Mesodermal cell (in vitro differentiated cells): ENCODE results near the gene SNX24.
"Not testable (repeated sequence)": the region's sequence is repeated elsewhere in the genome, so short reads cannot be mapped to it uniquely, and the experiment has no call there.

ENCODE experiments used
- H3K27ac ChIP-seq: 2 replicates; pipeline ENCODE4 v1.7.0; 2013; ENCODE audit warnings: mild to moderate bottlenecking, low read depth, low read length, moderate library complexity; ENCODE audit not compliant: severe bottlenecking
- H3K36me3 ChIP-seq: 2 replicates; pipeline ENCODE4 v1.7.1; 2013; ENCODE audit warnings: mild to moderate bottlenecking, low read length, moderate library complexity; ENCODE audit not compliant: control insufficient read depth, insufficient read depth
- H3K4me1 ChIP-seq: one replicate; pipeline ENCODE4 v1.7.1; 2013; ENCODE audit warnings: mild to moderate bottlenecking, low read length; ENCODE audit not compliant: insufficient read depth, control insufficient read depth, poor library complexity, severe bottlenecking
- H3K4me3 ChIP-seq: 2 replicates; pipeline ENCODE4 v1.7.0; 2013; ENCODE audit warnings: low read length, control low read depth, mild to moderate bottlenecking; ENCODE audit not compliant: insufficient read depth, poor library complexity, severe bottlenecking; ENCODE audit errors: extremely low read depth
- H3K9me3 ChIP-seq: 2 replicates; pipeline ENCODE4 v1.7.1; 2013; ENCODE audit warnings: mild to moderate bottlenecking, low read length, moderate library complexity; ENCODE audit not compliant: control insufficient read depth
- WGBS, 2 experiments: methylation state at CpG; one replicate each; pipeline ENCODE4 v1.1.5; 2013; ENCODE audit warnings: missing lambda C conversion rate in 2 of 2; ENCODE audit not compliant: insufficient coverage in 2 of 2; 5-methylcytosine and 5-hydroxymethylcytosine counted together

The SNX24 gene

DNA sequence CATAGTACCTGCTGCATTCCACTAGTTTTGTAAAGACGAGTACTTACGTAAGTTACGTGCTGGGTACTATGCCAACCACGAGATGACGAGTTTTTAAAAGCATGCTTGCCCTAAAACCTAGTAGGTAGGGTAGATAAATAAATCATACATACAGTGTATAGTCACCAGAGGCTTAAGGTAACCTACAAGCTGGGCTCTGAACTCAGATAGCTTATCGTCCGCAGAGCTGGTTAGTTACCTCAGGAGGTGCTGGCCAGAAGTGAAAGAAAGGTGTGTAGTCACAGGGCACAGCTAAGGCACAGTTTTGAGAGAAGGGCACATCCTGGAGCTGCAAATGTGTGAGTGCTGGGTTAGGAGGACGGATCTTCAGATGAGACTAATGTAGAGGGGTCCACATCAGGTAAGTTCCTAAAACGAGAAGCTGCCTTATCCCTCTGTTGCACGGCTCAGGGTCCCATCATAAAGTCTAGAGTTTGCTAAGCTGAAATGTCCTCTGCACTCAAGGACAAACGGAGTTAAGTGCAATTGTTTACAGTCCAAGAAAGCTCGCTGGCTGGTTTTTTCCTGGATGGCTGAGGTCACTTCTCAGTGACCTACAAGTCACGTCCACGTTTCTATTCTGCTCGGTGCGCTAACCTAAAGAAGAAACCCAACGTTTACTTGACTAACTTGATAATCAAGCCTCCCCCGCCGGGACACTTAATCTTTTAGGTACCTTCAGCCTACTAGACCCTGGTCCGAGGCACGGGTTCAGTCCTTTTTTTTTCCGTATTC, 1.1 kb upstream of the SNX24 start:
- WGBS, 2 experiments: 76 to 82% methylated on average over 20 of the region's 22 CpGs
- H3K4me3 ChIP-seq: peak overlapping the region; percentile 80
- H3K27ac ChIP-seq: peak overlapping the region; percentile 33
- H3K9me3 ChIP-seq: no peaks in the 10 kb centered on the region
- H3K36me3 ChIP-seq: no peaks in the 10 kb centered on the region
- peaks cover 10% of the 10 kb centered on the region for H3K4me1 ChIP-seq

DNA sequence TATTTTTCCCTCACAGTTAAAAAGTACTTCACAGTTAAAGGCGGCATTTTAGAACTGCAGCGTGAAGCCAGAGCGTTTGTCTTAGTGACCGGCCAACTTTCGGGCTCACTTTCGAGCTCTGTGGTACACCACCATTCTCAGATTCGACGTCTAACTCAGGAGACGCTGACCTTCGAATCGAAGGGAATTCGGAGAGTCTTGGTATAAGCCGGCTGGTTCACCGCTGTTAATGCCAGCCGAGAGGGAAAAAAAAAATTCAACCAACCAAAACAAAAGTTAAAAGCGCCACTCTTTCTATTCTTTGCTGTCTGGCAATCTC, 544 bp upstream of the SNX24 start:
- H3K4me3 ChIP-seq: peak overlapping the region; percentile 80
- H3K27ac ChIP-seq: peak overlapping the region; percentile 33
- peaks cover 12% of the 10 kb centered on the region for H3K4me1 ChIP-seq
- H3K36me3 ChIP-seq: no peaks in the 10 kb centered on the region
- 17 to 27% methylated on average over 6 to 16 of the region's 16 CpGs for whole genome bisulfite sequencing, 2 experiments
- no peaks in the 10 kb centered on the region for H3K9me3 ChIP-seq

DNA sequence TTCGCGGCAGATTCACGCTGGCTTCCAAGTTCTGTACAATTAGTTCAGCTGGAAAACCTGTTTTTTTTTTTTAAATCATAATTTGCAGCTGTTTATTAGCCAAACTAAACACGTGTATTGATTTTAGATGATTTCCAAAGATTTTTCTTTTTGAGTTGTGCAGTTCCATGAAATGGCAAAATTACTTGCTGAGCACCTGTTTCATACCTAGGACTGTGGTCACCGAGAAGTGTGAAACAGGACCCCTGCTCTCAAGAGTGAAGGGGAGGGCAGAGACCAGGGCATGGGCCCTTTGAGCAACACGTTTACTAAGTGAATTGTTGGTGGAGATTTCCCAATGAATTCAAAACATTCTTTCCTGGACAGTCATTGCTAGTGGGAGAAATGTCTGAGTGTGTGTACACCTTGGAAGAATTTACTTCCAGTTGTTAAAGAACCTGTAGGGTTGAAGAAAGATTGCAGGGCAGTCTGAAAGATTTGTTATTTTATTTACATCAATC, 688 bp downstream of the SNX24 start:
- no peaks in the 10 kb centered on the region for H3K36me3 ChIP-seq
- WGBS, 2 experiments: 9 to 22% methylated on average over 1 to 4 of the region's 6 CpGs
- H3K27ac ChIP-seq: peak overlapping the region; percentile 75
- peak overlapping the region; percentile 80 for H3K4me3 ChIP-seq
- H3K9me3 ChIP-seq: no peaks in the 10 kb centered on the region
- H3K4me1 ChIP-seq: peaks cover 13% of the 10 kb centered on the region

DNA sequence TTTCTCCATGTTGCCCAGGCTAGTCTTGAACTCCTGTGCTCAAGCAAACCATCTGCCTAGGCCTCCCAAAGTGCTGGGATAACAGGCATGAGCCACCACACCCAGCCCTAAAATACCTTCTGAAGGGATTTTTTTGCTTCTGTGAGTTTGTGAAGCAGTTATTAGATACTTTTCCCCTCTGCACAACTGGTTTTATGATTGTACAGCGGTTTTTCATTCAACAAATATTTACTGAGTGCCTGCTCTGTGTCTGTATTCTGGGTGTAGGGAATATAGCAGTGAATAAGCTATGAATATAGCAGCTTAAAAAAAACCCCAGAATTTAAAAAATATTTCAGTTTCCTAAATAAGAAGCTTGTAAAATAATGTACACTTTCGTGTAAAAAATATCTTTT, 2.3 kb downstream of the SNX24 start:
- no CpG with 5 or more reads among the region's 2 CpGs for WGBS, 2 experiments
- H3K4me1 ChIP-seq: peaks cover 13% of the 10 kb centered on the region
- H3K27ac ChIP-seq: no peak overlapping the region
- no peaks in the 10 kb centered on the region for H3K9me3 ChIP-seq
- no peaks in the 10 kb centered on the region for H3K36me3 ChIP-seq
- no peak overlapping the region for H3K4me3 ChIP-seq

DNA sequence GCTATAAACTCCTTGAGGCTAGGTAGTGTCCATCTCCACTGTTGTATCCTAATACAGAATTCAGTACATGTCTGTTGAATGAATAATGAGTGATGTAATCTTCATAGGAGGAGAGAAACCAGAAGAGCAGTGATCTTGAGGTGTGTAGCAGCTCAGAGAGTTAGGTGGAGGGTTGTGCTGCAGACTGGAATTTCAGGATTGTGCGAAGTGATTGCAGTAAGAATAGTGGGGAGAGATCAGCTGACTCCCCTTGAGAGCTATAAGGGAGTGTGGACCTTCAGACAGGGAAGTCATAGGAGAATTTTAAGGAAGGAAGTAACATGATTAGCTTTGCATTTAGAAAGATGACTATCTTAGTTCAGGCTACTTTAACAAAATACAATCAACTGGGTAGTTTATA, 4.4 kb downstream of the SNX24 start:
- Histone ChIP-seq H3K36me3 (peaks cover 5% of the 10 kb centered on the region), H3K4me3 (no peak overlapping the region), H3K27ac (no peak overlapping the region), H3K9me3 (no peaks in the 10 kb centered on the region), H3K4me1 (peaks cover 13% of the 10 kb centered on the region)
- 100% methylated on average over 1 of the region's 1 CpG for WGBS, 2 experiments

DNA sequence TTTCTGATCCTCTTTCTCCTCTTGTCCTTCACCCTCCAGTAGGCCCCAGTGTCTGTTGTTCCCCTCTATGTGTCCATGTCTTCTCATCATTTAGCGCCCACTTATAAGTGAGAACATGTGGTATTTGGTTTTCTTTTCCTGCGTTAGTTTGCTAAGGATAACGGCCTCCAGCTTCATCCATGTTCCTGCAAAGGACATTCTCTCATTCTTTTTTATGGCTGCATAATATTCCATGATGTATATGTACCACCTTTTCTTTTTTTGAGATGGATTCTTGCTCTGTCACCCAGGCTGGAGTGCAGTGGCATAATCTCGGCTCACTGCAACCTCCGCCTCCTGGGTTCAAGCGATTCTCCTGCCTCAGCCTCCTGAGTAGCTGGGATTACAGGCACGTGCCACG, 12.1 kb downstream of the SNX24 start:
- not testable (repeated sequence) for H3K4me3 ChIP-seq
- 100% methylated on average over 1 to 3 of the region's 8 CpGs for WGBS, 2 experiments

DNA sequence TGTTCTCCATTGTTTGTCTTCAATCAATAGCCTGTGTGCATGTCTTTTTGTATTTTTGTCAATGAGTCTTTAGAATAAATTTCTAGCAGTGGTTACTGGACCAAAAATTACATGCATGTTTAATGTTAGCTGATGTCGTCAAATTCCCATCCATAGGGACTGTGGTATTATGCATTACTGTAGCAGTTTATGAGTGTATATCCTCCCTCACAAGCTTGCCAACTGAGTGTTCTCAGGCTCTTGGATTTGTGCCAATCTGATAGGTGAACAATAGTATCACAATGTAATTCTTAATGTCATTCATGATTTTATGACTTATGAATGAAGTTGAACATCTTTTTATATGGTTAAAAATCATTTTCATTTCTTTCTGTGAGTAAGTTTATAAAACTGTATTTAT, 13.0 kb downstream of the SNX24 start:
- Histone ChIP-seq H3K4me3 (no peak overlapping the region), H3K36me3 (peaks cover 2% of the 10 kb centered on the region), H3K4me1 (no peaks in the 10 kb centered on the region), H3K27ac (no peak overlapping the region), H3K9me3 (no peaks in the 10 kb centered on the region)
- WGBS, 2 experiments: 80% methylated on average over 1 of the region's 1 CpG; no CpG with 5 or more reads in 1 of the 2 experiments

More for the DNA sequence above, 12.1 kb downstream of the SNX24 start:
- not testable (repeated sequence) for H3K36me3 ChIP-seq, H3K27ac ChIP-seq, H3K4me1 ChIP-seq, H3K9me3 ChIP-seq

DNA sequence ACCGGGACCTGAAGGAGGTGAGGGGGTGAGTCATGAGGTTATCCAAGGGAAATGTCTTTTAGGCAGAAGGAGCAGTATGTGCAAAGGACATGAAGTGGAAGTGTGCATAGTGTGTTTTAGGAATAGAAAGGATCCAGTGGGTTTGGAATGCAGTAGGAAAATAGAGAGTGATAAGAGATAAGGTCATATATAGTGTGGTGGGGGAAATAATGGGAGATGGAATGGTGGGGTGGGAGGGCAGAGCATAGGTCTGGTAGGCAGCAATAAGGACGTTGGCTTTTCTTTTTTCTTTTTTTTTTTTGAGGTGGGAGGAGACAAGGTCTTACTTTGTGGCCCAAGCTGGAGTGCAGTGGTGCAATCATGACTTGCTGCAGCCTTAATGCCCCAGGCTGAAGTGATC, 17.8 kb downstream of the SNX24 start:
- H3K9me3 ChIP-seq: no peaks in the 10 kb centered on the region
- H3K4me3 ChIP-seq: no peak overlapping the region
- no peaks in the 10 kb centered on the region for H3K36me3 ChIP-seq
- no peak overlapping the region for H3K27ac ChIP-seq
- no peaks in the 10 kb centered on the region for H3K4me1 ChIP-seq
- 70 to 94% methylated on average over 2 of the region's 2 CpGs for WGBS, 2 experiments

DNA sequence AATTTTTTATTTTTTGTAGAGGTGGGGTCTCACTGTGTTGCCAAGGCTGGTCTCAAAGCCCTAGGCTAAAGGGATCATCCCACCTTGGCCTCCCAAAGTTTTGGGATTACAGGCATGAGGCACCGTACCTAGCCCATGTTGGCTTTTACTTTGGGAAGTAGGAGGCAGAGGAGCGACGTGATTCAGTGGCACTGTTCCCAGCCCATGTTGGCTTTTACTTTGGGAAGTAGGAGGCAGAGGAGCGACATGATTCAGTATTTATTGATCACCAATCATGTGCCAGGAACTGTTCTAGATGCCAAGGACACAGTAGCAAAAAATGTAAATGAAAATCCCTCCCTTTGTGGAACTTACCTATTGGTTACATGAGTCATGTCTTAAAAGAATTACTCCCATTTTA, 18.3 kb downstream of the SNX24 start:
- 90 to 100% methylated on average over 2 to 4 of the region's 4 CpGs for WGBS, 2 experiments
- Histone ChIP-seq H3K27ac (no peak overlapping the region), H3K4me3 (no peak overlapping the region), H3K4me1 (no peaks in the 10 kb centered on the region), H3K9me3 (no peaks in the 10 kb centered on the region), H3K36me3 (no peaks in the 10 kb centered on the region)

DNA sequence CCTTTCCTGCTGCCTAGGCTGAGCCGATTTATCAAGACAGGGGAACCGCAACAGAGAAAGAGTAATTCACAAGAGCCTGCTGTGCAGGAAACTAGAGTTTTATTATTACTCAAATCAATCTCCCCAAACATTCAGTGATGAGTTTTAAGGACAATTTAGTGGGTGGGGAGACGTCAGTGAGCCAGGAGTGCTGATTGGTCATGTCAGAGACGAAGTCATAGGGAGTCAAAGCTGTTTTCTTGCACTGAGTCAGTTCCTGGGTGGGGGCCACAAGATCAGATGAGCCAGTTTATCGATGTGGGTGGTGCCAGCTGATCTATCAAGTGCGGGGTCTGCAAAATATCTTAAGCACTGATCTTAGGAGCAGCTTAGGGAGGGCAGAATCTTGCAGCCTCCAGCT, 19.0 kb downstream of the SNX24 start:
- H3K4me1 ChIP-seq: no peaks in the 10 kb centered on the region
- H3K4me3 ChIP-seq: no peak overlapping the region
- no peak overlapping the region for H3K27ac ChIP-seq
- 94 to 98% methylated on average over 2 to 4 of the region's 6 CpGs for WGBS, 2 experiments
- no peaks in the 10 kb centered on the region for H3K9me3 ChIP-seq
- no peaks in the 10 kb centered on the region for H3K36me3 ChIP-seq

DNA sequence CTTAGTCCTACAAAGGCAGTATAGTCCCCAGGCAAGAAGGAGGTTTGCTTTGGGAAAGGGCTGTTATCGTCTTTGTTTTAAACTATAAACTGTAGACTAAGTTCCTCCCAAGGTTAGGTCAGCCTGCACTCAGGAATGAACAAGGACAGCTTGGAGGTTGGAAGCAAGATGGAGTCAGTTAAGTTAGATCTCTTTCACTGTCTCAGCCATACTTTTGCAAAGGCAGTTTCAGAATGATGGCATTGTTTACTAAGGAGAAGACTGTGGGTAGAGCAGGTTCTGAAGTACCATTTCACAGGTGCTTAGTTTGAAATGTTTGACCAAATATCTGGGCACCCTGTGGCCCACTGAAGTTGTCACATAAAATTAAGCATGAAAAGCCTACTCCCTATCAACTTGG, 19.4 kb downstream of the SNX24 start:
- no peaks in the 10 kb centered on the region for H3K36me3 ChIP-seq
- no peaks in the 10 kb centered on the region for H3K9me3 ChIP-seq
- H3K4me1 ChIP-seq: no peaks in the 10 kb centered on the region
- no CpG with 5 or more reads among the region's 1 CpG for WGBS, 2 experiments
- H3K27ac ChIP-seq: no peak overlapping the region
- H3K4me3 ChIP-seq: no peak overlapping the region
